BJ (cell line): ENCODE measurements around the gene CIITA. TPM values are rescaled to one million over a fixed set of nuclear protein-coding genes. Genes with fewer than 3 reads are reported as not detected.

Experiments
- CTCF ChIA-PET: fragments of 350-600 bp; formaldehyde crosslinking; extraction: SDS; loops from one replicate; lab custom pipeline; 2021; ENCODE audit warnings: antibody characterized with exemption, inconsistent platforms; lab: Yijun Ruan, JAX
- POLR2A ChIA-PET: fragments of 300-600 bp; sonication (Branson Sonifier 250); formaldehyde crosslinking; extraction: SDS; loops from one replicate; lab custom pipeline; 2021; ENCODE audit warnings: antibody characterized with exemption; lab: Charles Lee
- DNase-seq: peaks from one replicate; pipeline ENCODE4 v3.0.0-alpha.2; 2011; ENCODE audit warnings: low read depth
- H3K27me3 ChIP-seq: 2 replicates; pipeline ENCODE4 v1.6.0; 2011; ENCODE audit warnings: low read length; ENCODE audit not compliant: control insufficient read depth, insufficient read depth
- H3K36me3 ChIP-seq: 2 replicates; pipeline ENCODE4 v1.5.1; 2011; ENCODE audit warnings: low read length; ENCODE audit not compliant: control insufficient read depth, insufficient read depth
- H3K4me3 ChIP-seq: 2 replicates; pipeline ENCODE4 v1.5.1; 2011; ENCODE audit warnings: low read depth, mild to moderate bottlenecking, control low read depth, low read length
- polyA plus RNA-seq: library from polyadenylated mRNA; depleted of rRNA; stranded (reverse); fragments of >200 nt; gene quantifications from 2 replicates; pipeline ENCODE4 v1.2.3, GENCODE V29; 2011
- TF ChIP-seq, protein P1 (sequence below): IDR thresholded peaks from 2 replicates; pipeline ENCODE4 v1.5.1; 2011; ENCODE audit warnings: low read depth, mild to moderate bottlenecking, control low read depth, inconsistent platforms, low read length, moderate library complexity; ENCODE audit not compliant: insufficient read depth

CIITA gene
- polyA plus RNA-seq, 1 experiment: not detected

DNA sequence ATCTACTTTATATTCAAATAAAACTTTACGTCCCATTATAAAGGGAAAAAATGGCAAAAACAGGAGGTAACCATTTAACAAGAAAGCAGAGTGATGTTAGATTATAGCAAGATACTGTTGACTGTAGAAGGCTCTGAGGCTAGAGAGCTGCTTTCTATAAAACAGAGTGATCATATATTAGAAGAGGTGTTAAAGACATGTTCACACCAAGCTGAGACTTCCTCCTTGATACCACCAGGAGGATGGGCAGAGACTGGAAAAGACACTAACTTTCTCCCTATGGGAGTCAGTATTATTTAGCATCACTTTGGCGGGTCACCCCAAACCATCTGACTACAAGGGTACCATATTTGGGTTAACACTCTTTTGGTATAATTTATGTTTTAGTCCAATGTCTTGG is 687 bp upstream of the CIITA start:
- CTCF ChIA-PET: interaction anchor here (1.9 kb wide), 1 partner anchor 43 kb away, joined by 4 read pairs; no protein-coding TSS in a partner anchor
- TF ChIP-seq, protein P1, sequence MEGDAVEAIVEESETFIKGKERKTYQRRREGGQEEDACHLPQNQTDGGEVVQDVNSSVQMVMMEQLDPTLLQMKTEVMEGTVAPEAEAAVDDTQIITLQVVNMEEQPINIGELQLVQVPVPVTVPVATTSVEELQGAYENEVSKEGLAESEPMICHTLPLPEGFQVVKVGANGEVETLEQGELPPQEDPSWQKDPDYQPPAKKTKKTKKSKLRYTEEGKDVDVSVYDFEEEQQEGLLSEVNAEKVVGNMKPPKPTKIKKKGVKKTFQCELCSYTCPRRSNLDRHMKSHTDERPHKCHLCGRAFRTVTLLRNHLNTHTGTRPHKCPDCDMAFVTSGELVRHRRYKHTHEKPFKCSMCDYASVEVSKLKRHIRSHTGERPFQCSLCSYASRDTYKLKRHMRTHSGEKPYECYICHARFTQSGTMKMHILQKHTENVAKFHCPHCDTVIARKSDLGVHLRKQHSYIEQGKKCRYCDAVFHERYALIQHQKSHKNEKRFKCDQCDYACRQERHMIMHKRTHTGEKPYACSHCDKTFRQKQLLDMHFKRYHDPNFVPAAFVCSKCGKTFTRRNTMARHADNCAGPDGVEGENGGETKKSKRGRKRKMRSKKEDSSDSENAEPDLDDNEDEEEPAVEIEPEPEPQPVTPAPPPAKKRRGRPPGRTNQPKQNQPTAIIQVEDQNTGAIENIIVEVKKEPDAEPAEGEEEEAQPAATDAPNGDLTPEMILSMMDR: no peak
- POLR2A ChIA-PET: no interaction called here
- Histone ChIP-seq H3K4me3 (no peak overlapping the region), H3K27me3 (peaks cover 15% of the 10 kb centered on the region), H3K36me3 (no peaks in the 10 kb centered on the region)
- DNase-seq: no peak

DNA sequence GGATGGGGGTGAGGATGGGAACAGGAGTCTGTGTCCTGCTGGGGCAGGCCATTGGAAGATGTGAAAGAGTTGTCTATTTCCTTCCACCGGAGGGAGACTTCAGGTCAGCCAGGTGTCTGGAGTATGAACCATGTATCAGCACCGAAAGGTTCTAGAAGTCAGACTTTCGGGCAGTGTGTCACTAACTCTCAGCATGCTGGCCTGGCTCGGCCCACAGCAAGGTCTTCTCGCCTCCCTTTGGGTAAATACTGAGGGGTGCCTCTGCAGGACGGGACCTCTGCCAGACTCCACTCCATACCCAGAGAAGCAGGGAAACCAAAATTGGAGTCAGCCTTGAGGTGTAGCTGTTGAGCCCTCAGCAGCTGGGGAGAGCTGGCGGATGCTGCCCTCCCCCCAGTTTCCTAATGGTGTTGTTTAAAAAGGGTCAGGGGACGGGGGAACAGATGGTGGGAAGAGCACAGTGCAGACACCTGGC is 507 bp downstream of the CIITA start:
- H3K36me3 ChIP-seq: no peaks in the 10 kb centered on the region
- TF ChIP-seq, protein P1: no peak
- no peak overlapping the region for H3K4me3 ChIP-seq
- no peak for DNase-seq
- H3K27me3 ChIP-seq: peaks cover 15% of the 10 kb centered on the region
- CTCF ChIA-PET: interaction anchor here (2.0 kb wide), 1 partner anchor 41 kb away, joined by 7 read pairs; no protein-coding TSS in a partner anchor
- POLR2A ChIA-PET: no interaction called here

DNA sequence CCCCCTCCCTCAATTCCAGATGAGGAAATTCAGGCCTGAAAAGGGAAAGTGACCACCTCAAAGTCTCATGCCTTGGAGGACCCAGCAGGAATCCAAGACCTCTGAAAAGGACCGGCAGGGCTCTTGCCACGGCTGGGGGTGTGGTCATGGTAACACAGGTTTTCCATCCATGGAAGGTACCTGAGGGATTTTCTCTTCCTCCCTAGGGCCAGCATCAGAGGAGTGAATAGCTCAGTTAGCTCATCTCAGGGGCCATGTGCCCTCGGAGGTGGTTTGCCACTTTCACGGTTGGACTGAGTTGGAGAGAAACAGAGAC is 1.3 kb downstream of the CIITA start:
- DNase-seq: no peak
- ChIA-PET CTCF (interaction anchor here (2.0 kb wide), 1 partner anchor 41 kb away, joined by 7 read pairs; no protein-coding TSS in a partner anchor), POLR2A (no interaction called here)
- TF ChIP-seq, protein P1: no peak
- H3K4me3 ChIP-seq: peak overlapping the region; percentile 49; the same call in 1 of the 2 replicates
- peaks cover 15% of the 10 kb centered on the region for H3K27me3 ChIP-seq
- H3K36me3 ChIP-seq: no peaks in the 10 kb centered on the region

DNA sequence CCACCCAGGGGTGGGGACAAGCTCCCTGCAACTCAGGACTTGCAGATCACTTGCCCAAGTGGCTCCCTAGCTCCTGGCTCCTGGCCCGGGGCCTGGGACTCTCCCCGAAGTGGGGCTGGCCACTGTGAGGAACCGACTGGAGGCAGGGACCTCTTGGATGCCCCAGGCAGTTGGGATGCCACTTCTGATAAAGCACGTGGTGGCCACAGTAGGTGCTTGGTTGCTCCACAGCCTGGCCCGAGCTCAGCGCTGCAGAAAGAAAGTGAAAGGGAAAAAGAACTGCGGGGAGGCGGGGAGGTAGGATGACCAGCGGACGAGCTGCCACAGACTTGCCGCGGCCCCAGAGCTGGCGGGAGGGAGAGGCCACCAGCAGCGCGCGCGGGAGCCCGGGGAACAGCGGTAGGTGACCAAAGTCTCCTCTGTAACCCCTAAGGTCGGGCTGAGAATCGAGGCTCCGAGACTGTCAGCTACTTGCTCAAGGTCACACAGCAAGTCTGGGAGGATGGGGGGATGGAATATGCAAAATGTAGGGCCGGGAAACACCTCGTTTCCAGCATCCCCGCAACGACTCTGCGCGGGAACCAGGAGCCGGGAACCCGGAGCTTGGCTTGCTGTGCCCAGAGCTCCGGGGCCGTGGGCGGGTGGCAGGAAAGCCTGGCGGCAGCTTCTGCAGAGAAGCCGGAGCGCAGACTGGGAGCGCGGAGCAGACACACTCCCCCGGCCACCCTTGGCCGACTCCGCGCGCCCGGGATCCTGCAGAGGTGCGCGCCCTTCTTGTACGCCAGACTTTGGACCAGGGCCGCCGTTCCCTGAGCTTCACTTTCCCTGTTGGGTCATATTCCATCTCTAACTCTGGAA is 1.9 kb downstream of the CIITA start:
- ChIA-PET POLR2A (no interaction called here), CTCF (interaction anchor here (2.0 kb wide), 1 partner anchor 40 kb away, joined by 7 read pairs; no protein-coding TSS in a partner anchor)
- Histone ChIP-seq H3K4me3 (peak overlapping the region; percentile 49), H3K27me3 (peaks cover 16% of the 10 kb centered on the region), H3K36me3 (no peaks in the 10 kb centered on the region)
- TF ChIP-seq, protein P1: no peak
- DNase-seq: no peak
